ENCODE results near the gene ADSS1. TPM values are rescaled to one million over a fixed set of nuclear protein-coding genes. Genes with fewer than 3 reads are reported as not detected.

Gene ADSS1
- total RNA-seq, 1 experiment from 2014 or later = 3.2 TPM

DNA sequence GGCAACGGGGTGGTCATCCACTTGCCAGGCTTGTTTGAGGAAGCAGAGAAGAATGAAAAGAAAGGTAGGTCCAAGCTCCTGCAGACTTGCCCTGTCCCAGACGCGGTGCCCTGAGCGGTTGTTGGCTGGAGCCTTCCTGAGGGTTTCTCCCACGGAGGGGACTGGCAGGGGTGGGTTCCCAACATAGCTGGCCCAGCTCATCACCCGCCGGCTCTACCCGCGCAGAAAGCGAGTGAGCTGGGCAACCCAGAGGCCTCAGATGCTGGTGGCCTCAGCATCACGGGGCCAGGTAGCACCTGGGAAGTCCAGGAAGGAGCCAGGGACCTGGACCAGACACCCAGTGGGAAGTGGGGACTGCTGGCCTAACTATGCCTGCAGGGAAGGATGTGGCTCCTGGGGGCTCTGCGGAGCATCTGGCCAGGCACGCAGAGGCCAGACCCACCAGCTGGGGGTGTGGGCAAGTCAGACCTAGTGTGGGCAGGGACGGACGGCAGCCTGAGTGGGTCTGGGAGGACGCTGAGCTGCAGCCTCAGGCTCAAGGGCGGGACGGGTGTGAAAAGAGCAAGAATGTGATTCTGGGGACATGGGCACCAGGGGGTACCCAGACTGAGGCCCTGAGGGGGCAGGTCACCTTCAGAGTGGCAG is 14.5 kb downstream of the ADSS1 start:
- intact Hi-C loops (cut with micrococcal nuclease; ENCODE audit: unreplicated experiment) = no loop called here
- H3K27ac Mint-ChIP-seq (ENCODE audit: unreplicated experiment) = no peak overlapping the region
- no TSS peak for BruUV-seq (replicated peaks)
- no peak overlapping the region for H3K4me3 Mint-ChIP-seq (ENCODE audit: unreplicated experiment)
- Histone ChIP-seq H3K4me1 (no peaks in the 10 kb centered on the region), H3K36me3 (ENCODE audit: control insufficient read depth, insufficient read depth, low read length) (no peaks in the 10 kb centered on the region), H3K27me3 (replicated peaks; ENCODE audit: control insufficient read depth, insufficient read depth, low read length) (no peaks in the 10 kb centered on the region), H3K4me3 (ENCODE audit: low read depth, low read length) (no peak overlapping the region), H3K9me3 (no peaks in the 10 kb centered on the region)
- no peak for DNase-seq
- H3K27me3 Mint-ChIP-seq (ENCODE audit: insufficient read depth, unreplicated experiment) = no peaks in the 10 kb centered on the region
- H3K4me1 Mint-ChIP-seq (ENCODE audit: low read depth, unreplicated experiment) = no peaks in the 10 kb centered on the region
- TF ChIP-seq, protein P1, sequence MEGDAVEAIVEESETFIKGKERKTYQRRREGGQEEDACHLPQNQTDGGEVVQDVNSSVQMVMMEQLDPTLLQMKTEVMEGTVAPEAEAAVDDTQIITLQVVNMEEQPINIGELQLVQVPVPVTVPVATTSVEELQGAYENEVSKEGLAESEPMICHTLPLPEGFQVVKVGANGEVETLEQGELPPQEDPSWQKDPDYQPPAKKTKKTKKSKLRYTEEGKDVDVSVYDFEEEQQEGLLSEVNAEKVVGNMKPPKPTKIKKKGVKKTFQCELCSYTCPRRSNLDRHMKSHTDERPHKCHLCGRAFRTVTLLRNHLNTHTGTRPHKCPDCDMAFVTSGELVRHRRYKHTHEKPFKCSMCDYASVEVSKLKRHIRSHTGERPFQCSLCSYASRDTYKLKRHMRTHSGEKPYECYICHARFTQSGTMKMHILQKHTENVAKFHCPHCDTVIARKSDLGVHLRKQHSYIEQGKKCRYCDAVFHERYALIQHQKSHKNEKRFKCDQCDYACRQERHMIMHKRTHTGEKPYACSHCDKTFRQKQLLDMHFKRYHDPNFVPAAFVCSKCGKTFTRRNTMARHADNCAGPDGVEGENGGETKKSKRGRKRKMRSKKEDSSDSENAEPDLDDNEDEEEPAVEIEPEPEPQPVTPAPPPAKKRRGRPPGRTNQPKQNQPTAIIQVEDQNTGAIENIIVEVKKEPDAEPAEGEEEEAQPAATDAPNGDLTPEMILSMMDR (IDR thresholded peaks at IDR 0.05; ENCODE audit: insufficient read depth in 1 of 2, low read depth in 1 of 2, low read length in 1 of 2, severe bottlenecking in 1 of 2, unreplicated experiment in 1 of 2) = no peak
- no peaks in the 10 kb centered on the region for H3K36me3 Mint-ChIP-seq (ENCODE audit: insufficient read depth, unreplicated experiment)
- CTCF ChIA-PET = no interaction called here
- no peaks in the 10 kb centered on the region for H3K9me3 Mint-ChIP-seq (ENCODE audit: unreplicated experiment)
- POLR2A ChIA-PET = interaction anchor here (0.6 kb wide), 1 partner anchor 10 kb away, joined by 4 read pairs; no protein-coding TSS in a partner anchor

- Mint-ChIP-seq H3K27me3 (ENCODE audit: insufficient read depth, unreplicated experiment) (no peaks in the 10 kb centered on the region), H3K4me1 (ENCODE audit: low read depth, unreplicated experiment) (no peaks in the 10 kb centered on the region), H3K36me3 (ENCODE audit: insufficient read depth, unreplicated experiment) (no peaks in the 10 kb centered on the region), H3K27ac (ENCODE audit: unreplicated experiment) (no peak overlapping the region), H3K4me3 (ENCODE audit: unreplicated experiment) (no peak overlapping the region), H3K9me3 (ENCODE audit: unreplicated experiment) (no peaks in the 10 kb centered on the region)
- DNase-seq = no peak
- CTCF ChIA-PET = no interaction called here
- POLR2A ChIA-PET = no interaction called here
- Histone ChIP-seq H3K4me1 (no peaks in the 10 kb centered on the region), H3K4me3 (ENCODE audit: low read depth, low read length) (no peak overlapping the region), H3K36me3 (ENCODE audit: control insufficient read depth, insufficient read depth, low read length) (no peaks in the 10 kb centered on the region), H3K9me3 (no peaks in the 10 kb centered on the region), H3K27me3 (replicated peaks; ENCODE audit: control insufficient read depth, insufficient read depth, low read length) (no peaks in the 10 kb centered on the region)
- BruUV-seq (replicated peaks) = no TSS peak
- TF ChIP-seq, protein P1 (IDR thresholded peaks at IDR 0.05; ENCODE audit: insufficient read depth in 1 of 2, low read depth in 1 of 2, low read length in 1 of 2, severe bottlenecking in 1 of 2, unreplicated experiment in 1 of 2) = no peak
- intact Hi-C loops (cut with micrococcal nuclease; ENCODE audit: unreplicated experiment) = no loop called here
These were observed 15.0 kb downstream of the ADSS1 start for GRCh38 chr14:104739026-104739425.

DNA sequence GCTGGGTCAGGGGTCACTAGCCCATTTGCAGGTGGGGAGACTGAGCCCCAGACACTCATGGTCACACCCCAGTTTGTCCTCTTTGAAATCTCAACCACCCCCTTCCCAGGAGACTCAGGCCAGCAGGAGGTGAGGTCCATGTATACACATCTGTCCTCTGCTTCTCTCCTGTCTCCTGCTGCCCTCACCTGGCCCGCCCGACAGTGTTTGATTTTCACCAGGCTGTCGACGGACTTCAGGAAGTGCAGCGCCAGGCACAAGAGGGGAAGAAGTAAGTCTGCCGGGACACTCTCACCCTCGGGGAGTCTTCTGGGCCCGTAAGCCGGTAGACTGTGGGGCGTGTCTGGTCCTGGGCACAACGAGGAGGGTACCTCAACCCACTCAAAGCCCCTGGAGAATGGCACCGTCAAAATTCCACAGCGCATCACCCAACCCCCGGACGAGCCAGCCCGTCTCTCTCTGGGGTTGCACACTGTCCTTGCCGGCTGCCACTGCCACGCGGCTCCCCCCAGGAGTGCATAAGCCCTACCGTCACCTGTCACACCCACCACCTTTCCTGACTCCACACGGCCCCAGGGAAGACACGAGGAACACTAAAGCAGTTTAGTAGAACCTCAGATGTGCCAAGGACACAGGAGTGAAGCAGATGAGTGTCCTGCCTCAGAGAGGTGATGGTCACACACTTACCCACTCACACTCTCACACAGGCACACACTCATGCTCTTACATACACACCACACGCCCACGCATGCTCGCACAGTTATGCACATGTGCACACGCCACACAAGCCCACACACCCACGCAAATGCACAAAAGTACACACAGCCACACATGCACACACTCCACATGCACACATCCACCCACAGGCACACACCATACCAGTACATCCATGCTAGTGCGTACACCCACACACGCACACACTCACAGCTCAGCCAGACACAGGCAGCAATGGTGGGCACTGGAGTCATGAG is 15.8 kb downstream of the ADSS1 start:
- Histone ChIP-seq H3K9me3 (no peaks in the 10 kb centered on the region), H3K4me1 (no peaks in the 10 kb centered on the region), H3K27me3 (replicated peaks; ENCODE audit: control insufficient read depth, insufficient read depth, low read length) (no peaks in the 10 kb centered on the region), H3K36me3 (ENCODE audit: control insufficient read depth, insufficient read depth, low read length) (no peaks in the 10 kb centered on the region), H3K4me3 (ENCODE audit: low read depth, low read length) (no peak overlapping the region)
- no peak overlapping the region for H3K27ac Mint-ChIP-seq (ENCODE audit: unreplicated experiment)
- ChIA-PET POLR2A (no interaction called here), CTCF (no interaction called here)
- H3K4me1 Mint-ChIP-seq (ENCODE audit: low read depth, unreplicated experiment) = no peaks in the 10 kb centered on the region
- H3K27me3 Mint-ChIP-seq (ENCODE audit: insufficient read depth, unreplicated experiment) = no peaks in the 10 kb centered on the region
- no peak for DNase-seq
- H3K9me3 Mint-ChIP-seq (ENCODE audit: unreplicated experiment) = no peaks in the 10 kb centered on the region
- BruUV-seq (replicated peaks) = no TSS peak
- intact Hi-C loops (cut with micrococcal nuclease; ENCODE audit: unreplicated experiment) = no loop called here
- H3K4me3 Mint-ChIP-seq (ENCODE audit: unreplicated experiment) = no peak overlapping the region
- TF ChIP-seq, protein P1 (IDR thresholded peaks at IDR 0.05; ENCODE audit: insufficient read depth in 1 of 2, low read depth in 1 of 2, low read length in 1 of 2, severe bottlenecking in 1 of 2, unreplicated experiment in 1 of 2) = peak in 1 of 2 experiments; percentile 13
- no peaks in the 10 kb centered on the region for H3K36me3 Mint-ChIP-seq (ENCODE audit: insufficient read depth, unreplicated experiment)
